GM23338 (cell line): ENCODE data around the gene GDI2. TPM values are rescaled to one million over a fixed set of nuclear protein-coding genes. Genes with fewer than 3 reads are reported as not detected.

Experiments used
- ATAC-seq: fragments of 200-7000 bp; cut with Tn5 transposase; 3 replicates; pipeline ENCODE4 v1.9.1; 2020
- DNase-seq: peaks from one replicate; pipeline ENCODE4 v3.0.0-alpha.2; 2015; ENCODE audit warnings: low spot score
- H2AFZ ChIP-seq: fragments of 200-600 bp; sonication (generic); 2 replicates; pipeline ENCODE4 v1.8.0; 2016; ENCODE audit warnings: antibody characterized with exemption, mild to moderate bottlenecking, moderate library complexity
- H3F3A ChIP-seq: fragments of 200-600 bp; sonication (generic); replicated peaks from 2 replicates; pipeline ENCODE4 v1.8.0; 2017; ENCODE audit warnings: antibody characterized with exemption, mixed run types, low read depth
- H3K27ac ChIP-seq: fragments of 200-600 bp; sonication (generic); 2 replicates; pipeline ENCODE4 v1.6.1; 2016; ENCODE audit warnings: low read depth
- H3K27me3 ChIP-seq: fragments of 200-600 bp; sonication (generic); 2 replicates; pipeline ENCODE4 v1.8.0; 2016; ENCODE audit warnings: mild to moderate bottlenecking, mixed run types, moderate library complexity; ENCODE audit not compliant: insufficient read depth
- H3K36me3 ChIP-seq: fragments of 200-600 bp; sonication (generic); 2 replicates; pipeline ENCODE4 v1.8.0; 2016; ENCODE audit warnings: mild to moderate bottlenecking; ENCODE audit not compliant: insufficient read depth
- H3K4me1 ChIP-seq: fragments of 200-600 bp; sonication (generic); 2 replicates; pipeline ENCODE4 v1.8.0; 2016; ENCODE audit warnings: mild to moderate bottlenecking, moderate library complexity; ENCODE audit not compliant: insufficient read depth
- H3K4me2 ChIP-seq: fragments of 200-600 bp; sonication (generic); 2 replicates; pipeline ENCODE4 v1.7.1; 2017; ENCODE audit warnings: mixed run types
- H3K4me3 ChIP-seq: fragments of 200-600 bp; sonication (generic); 2 replicates; pipeline ENCODE4 v1.6.1; 2016; ENCODE audit warnings: mixed run types
- H3K79me2 ChIP-seq: fragments of 200-600 bp; sonication (generic); replicated peaks from 2 replicates; pipeline ENCODE4 v1.8.0; 2017; ENCODE audit warnings: mild to moderate bottlenecking; ENCODE audit not compliant: insufficient read depth
- H3K9me2 ChIP-seq: fragments of 200-600 bp; sonication (generic); 2 replicates; pipeline ENCODE4 v1.8.0; 2017; ENCODE audit not compliant: insufficient read depth
- H4K20me1 ChIP-seq: fragments of 200-600 bp; sonication (generic); replicated peaks from 2 replicates; pipeline ENCODE4 v1.8.0; 2017; ENCODE audit warnings: mild to moderate bottlenecking; ENCODE audit not compliant: insufficient read depth
- H3K27ac Mint-ChIP-seq: 2 replicates; pipeline ENCODE4 v1.8.0; 2020; ENCODE audit warnings: inconsistent platforms, mild to moderate bottlenecking, moderate library complexity, mixed read lengths
- H3K27me3 Mint-ChIP-seq: 3 replicates; pipeline ENCODE4 v1.8.0; 2022; ENCODE audit warnings: low read depth, mild to moderate bottlenecking, moderate library complexity, mixed read lengths, inconsistent platforms; ENCODE audit not compliant: insufficient read depth, poor library complexity
- H3K36me3 Mint-ChIP-seq: 3 replicates; pipeline ENCODE4 v1.8.0; 2021; ENCODE audit warnings: low read depth, mild to moderate bottlenecking, inconsistent platforms, moderate library complexity, mixed read lengths
- H3K4me1 Mint-ChIP-seq: 3 replicates; pipeline ENCODE4 v1.8.0; 2020; ENCODE audit warnings: mild to moderate bottlenecking, inconsistent platforms, mixed read lengths
- H3K4me3 Mint-ChIP-seq: 3 replicates; pipeline ENCODE4 v1.8.0; 2021; ENCODE audit warnings: moderate library complexity, mild to moderate bottlenecking, inconsistent platforms, mixed read lengths
- H3K9me3 Mint-ChIP-seq: 3 replicates; pipeline ENCODE4 v1.8.0; 2020; ENCODE audit warnings: moderate library complexity, mild to moderate bottlenecking, inconsistent platforms, mixed read lengths
- CTCF ChIP-seq, 2 experiments: fragments of 200-600 bp in 1 of 2; sonication (generic) in 1 of 2; conservative IDR thresholded peaks; 2 replicates each; pipeline versions ENCODE4 v1.5.1 to v1.6.1; 2016 to 2017; ENCODE audit warnings: antibody characterized with exemption in 2 of 2, low read depth in 2 of 2, mild to moderate bottlenecking in 2 of 2, moderate library complexity in 1 of 2
- EZH2phosphoT487 ChIP-seq: fragments of 200-600 bp; sonication (generic); IDR thresholded peaks from one replicate; pipeline ENCODE4 v1.8.1; 2018; ENCODE audit warnings: antibody characterized with exemption; ENCODE audit not compliant: unreplicated experiment
- NANOG ChIP-seq: IDR thresholded peaks from 2 replicates; pipeline ENCODE4 v1.6.1; 2016; ENCODE audit warnings: antibody characterized with exemption, borderline replicate concordance
- POLR2AphosphoS5 ChIP-seq: IDR thresholded peaks from 2 replicates; pipeline ENCODE4 v1.6.1; 2016; ENCODE audit warnings: antibody characterized with exemption, low read depth
- REST ChIP-seq: IDR thresholded peaks from one replicate; pipeline ENCODE4 v1.6.1; 2018; ENCODE audit warnings: antibody characterized with exemption; ENCODE audit not compliant: unreplicated experiment
- STAT1 ChIP-seq: IDR thresholded peaks from one replicate; pipeline ENCODE4 v1.6.1; 2016; ENCODE audit warnings: antibody characterized with exemption; ENCODE audit not compliant: unreplicated experiment
- ZNF331 ChIP-seq: fragments of 250-450 bp; sonication (Bioruptor Pico); IDR thresholded peaks from 2 replicates; pipeline ENCODE4 v1.5.0; 2020; ENCODE audit warnings: low read depth, mild to moderate bottlenecking, moderate library complexity
- polyA plus RNA-seq: library from polyadenylated mRNA; unstranded; fragments of >200 nt; fragmentation: Nextera tagmentation; extraction: Ambion mirVana; gene quantifications from 2 replicates; pipeline ENCODE4 v1.2.1, GENCODE V29; 2016
- total RNA-seq: library from RNA; depleted of rRNA; stranded (reverse); fragments of >200 nt; shearing (Covaris generic); gene quantifications from 2 replicates; pipeline ENCODE4 v1.2.3, GENCODE V29; 2014
- TF ChIP-seq, protein P1 (sequence below): fragments of 250-450 bp; sonication (Bioruptor Pico); IDR thresholded peaks from 2 replicates; pipeline ENCODE4 v1.5.0; 2020; ENCODE audit warnings: mild to moderate bottlenecking, moderate library complexity

GDI2 gene
- total and polyA plus RNA-seq, 2 experiments from 2014 or later, result 269 to 505 TPM

- DNase-seq (no peak), ATAC-seq (no peak)
- no peak overlapping the region for H2AFZ ChIP-seq
- H3K79me2 ChIP-seq, result peaks cover 91% of the 10 kb centered on the region
- H4K20me1 ChIP-seq, result peaks cover 48% of the 10 kb centered on the region
- Mint-ChIP-seq H3K4me1 (no peaks in the 10 kb centered on the region), H3K27ac (no peak overlapping the region), H3K27me3 (peaks cover 6% of the 10 kb centered on the region), H3K4me3 (no peak overlapping the region), H3K9me3 (no peaks in the 10 kb centered on the region), H3K36me3 (peaks cover 88% of the 10 kb centered on the region)
- H3F3A ChIP-seq, result no peaks in the 10 kb centered on the region; the same call in 1 of the 2 replicates
- TF ChIP-seq POLR2AphosphoS5, result no peak
- TF ChIP-seq REST, result no peak
- no peak for TF ChIP-seq CTCF (conservative IDR thresholded peaks at IDR 0.05; ENCODE audit: low read depth in 2 of 2)
- TF ChIP-seq EZH2phosphoT487, result no peak
- no peak for TF ChIP-seq ZNF331
- peaks cover 71% of the 10 kb centered on the region for H3K36me3 ChIP-seq
- H3K9me2 ChIP-seq, result no peaks in the 10 kb centered on the region
- H3K4me2 ChIP-seq, result no peak overlapping the region
- H3K27ac ChIP-seq, result no peak overlapping the region; the same call in 1 of the 2 replicates
- no peak overlapping the region for H3K4me3 ChIP-seq
- no peaks in the 10 kb centered on the region for H3K27me3 ChIP-seq
- no peaks in the 10 kb centered on the region for H3K4me1 ChIP-seq
Observed at GRCh38 chr10:5789626-5790025, 23.6 kb downstream of the GDI2 start.

DNA sequence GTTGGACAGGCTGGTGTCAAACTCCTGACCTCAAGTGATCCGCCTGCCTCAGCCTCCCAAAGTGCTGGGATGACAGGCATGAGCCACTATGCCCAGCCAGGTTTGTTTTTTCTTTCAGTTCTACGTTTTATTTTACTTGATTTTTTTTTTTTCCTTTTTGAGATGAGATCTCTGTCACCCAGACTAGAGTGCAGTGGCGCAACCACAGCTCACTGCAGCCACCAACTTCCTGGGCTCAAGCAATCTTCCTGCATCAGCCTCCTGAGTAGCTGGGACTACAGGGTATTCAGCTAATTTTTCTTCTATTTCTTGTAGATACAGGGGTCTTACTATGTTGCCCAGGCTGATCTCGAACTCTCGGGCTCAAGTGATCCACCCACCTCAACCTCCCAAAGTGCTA is 24.3 kb downstream of the GDI2 start:
- no peak overlapping the region for H3K27ac Mint-ChIP-seq
- H3K27me3 ChIP-seq, result no peaks in the 10 kb centered on the region
- H3F3A ChIP-seq, result no peaks in the 10 kb centered on the region; the same call in 1 of the 2 replicates
- H3K36me3 ChIP-seq, result peaks cover 72% of the 10 kb centered on the region
- no peak for ATAC-seq
- H3K9me3 Mint-ChIP-seq, result no peaks in the 10 kb centered on the region
- peaks cover 50% of the 10 kb centered on the region for H4K20me1 ChIP-seq
- H3K4me1 ChIP-seq, result no peaks in the 10 kb centered on the region
- no peaks in the 10 kb centered on the region for H3K9me2 ChIP-seq
- no peak overlapping the region for H3K4me3 ChIP-seq
- no peak overlapping the region for H2AFZ ChIP-seq
- peaks cover 90% of the 10 kb centered on the region for H3K36me3 Mint-ChIP-seq
- H3K4me2 ChIP-seq, result no peak overlapping the region
- H3K79me2 ChIP-seq, result peaks cover 93% of the 10 kb centered on the region
- DNase-seq, result no peak
- no peaks in the 10 kb centered on the region for H3K4me1 Mint-ChIP-seq
- H3K27ac ChIP-seq, result no peak overlapping the region
- peaks cover 6% of the 10 kb centered on the region for H3K27me3 Mint-ChIP-seq
- H3K4me3 Mint-ChIP-seq, result no peak overlapping the region
- TF ChIP-seq STAT1, result no peak
- TF ChIP-seq ZNF331, result no peak
- TF ChIP-seq, protein P1, sequence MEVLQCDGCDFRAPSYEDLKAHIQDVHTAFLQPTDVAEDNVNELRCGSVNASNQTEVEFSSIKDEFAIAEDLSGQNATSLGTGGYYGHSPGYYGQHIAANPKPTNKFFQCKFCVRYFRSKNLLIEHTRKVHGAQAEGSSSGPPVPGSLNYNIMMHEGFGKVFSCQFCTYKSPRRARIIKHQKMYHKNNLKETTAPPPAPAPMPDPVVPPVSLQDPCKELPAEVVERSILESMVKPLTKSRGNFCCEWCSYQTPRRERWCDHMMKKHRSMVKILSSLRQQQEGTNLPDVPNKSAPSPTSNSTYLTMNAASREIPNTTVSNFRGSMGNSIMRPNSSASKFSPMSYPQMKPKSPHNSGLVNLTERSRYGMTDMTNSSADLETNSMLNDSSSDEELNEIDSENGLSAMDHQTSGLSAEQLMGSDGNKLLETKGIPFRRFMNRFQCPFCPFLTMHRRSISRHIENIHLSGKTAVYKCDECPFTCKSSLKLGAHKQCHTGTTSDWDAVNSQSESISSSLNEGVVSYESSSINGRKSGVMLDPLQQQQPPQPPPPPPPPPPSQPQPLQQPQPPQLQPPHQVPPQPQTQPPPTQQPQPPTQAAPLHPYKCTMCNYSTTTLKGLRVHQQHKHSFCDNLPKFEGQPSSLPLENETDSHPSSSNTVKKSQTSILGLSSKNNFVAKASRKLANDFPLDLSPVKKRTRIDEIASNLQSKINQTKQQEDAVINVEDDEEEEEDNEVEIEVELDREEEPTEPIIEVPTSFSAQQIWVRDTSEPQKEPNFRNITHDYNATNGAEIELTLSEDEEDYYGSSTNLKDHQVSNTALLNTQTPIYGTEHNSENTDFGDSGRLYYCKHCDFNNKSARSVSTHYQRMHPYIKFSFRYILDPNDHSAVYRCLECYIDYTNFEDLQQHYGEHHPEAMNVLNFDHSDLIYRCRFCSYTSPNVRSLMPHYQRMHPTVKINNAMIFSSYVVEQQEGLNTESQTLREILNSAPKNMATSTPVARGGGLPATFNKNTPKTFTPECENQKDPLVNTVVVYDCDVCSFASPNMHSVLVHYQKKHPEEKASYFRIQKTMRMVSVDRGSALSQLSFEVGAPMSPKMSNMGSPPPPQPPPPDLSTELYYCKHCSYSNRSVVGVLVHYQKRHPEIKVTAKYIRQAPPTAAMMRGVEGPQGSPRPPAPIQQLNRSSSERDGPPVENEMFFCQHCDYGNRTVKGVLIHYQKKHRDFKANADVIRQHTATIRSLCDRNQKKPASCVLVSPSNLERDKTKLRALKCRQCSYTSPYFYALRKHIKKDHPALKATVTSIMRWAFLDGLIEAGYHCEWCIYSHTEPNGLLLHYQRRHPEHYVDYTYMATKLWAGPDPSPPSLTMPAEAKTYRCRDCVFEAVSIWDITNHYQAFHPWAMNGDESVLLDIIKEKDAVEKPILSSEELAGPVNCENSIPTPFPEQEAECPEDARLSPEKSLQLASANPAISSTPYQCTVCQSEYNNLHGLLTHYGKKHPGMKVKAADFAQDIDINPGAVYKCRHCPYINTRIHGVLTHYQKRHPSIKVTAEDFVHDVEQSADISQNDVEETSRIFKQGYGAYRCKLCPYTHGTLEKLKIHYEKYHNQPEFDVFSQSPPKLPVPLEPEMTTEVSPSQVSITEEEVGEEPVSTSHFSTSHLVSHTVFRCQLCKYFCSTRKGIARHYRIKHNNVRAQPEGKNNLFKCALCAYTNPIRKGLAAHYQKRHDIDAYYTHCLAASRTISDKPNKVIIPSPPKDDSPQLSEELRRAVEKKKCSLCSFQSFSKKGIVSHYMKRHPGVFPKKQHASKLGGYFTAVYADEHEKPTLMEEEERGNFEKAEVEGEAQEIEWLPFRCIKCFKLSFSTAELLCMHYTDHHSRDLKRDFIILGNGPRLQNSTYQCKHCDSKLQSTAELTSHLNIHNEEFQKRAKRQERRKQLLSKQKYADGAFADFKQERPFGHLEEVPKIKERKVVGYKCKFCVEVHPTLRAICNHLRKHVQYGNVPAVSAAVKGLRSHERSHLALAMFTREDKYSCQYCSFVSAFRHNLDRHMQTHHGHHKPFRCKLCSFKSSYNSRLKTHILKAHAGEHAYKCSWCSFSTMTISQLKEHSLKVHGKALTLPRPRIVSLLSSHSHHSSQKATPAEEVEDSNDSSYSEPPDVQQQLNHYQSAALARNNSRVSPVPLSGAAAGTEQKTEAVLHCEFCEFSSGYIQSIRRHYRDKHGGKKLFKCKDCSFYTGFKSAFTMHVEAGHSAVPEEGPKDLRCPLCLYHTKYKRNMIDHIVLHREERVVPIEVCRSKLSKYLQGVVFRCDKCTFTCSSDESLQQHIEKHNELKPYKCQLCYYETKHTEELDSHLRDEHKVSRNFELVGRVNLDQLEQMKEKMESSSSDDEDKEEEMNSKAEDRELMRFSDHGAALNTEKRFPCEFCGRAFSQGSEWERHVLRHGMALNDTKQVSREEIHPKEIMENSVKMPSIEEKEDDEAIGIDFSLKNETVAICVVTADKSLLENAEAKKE (CRISPR knock-in tag), result no peak
- TF ChIP-seq NANOG, result no peak
